Muscle layer of colon (tissue), 2 donors: ENCODE measurements around the gene MGMT.

Source experiments
- H3K27ac ChIP-seq: one replicate; pipeline ENCODE4 v1.7.0; 2013; ENCODE audit warnings: low read depth, mild to moderate bottlenecking, low read length, moderate library complexity
- H3K27me3 ChIP-seq, 2 donors: one replicate each; pipeline ENCODE4 v1.7.0; 2013; ENCODE audit warnings: low read length in 2 of 2, mild to moderate bottlenecking in 2 of 2; ENCODE audit not compliant: insufficient read depth in 2 of 2, control insufficient read depth in 1 of 2
- H3K36me3 ChIP-seq: one replicate; pipeline ENCODE4 v1.7.0; 2013; ENCODE audit warnings: mild to moderate bottlenecking, low read length; ENCODE audit not compliant: insufficient read depth
- H3K4me1 ChIP-seq: one replicate; pipeline ENCODE4 v1.7.0; 2013; ENCODE audit warnings: mild to moderate bottlenecking, low read length; ENCODE audit not compliant: insufficient read depth
- H3K4me3 ChIP-seq, 2 donors: one replicate each; pipeline ENCODE4 v1.7.0; 2013; ENCODE audit warnings: low read length in 2 of 2, low read depth in 1 of 2, mild to moderate bottlenecking in 1 of 2, moderate library complexity in 1 of 2
- H3K9ac ChIP-seq: one replicate; pipeline ENCODE4 v1.7.0; 2013; ENCODE audit warnings: low read length
- H3K9me3 ChIP-seq: one replicate; pipeline ENCODE4 v1.7.0; 2013; ENCODE audit warnings: mild to moderate bottlenecking, low read length
- donor health status: abdominal sarcoma.
- donor health status: Adenocarcinoma of cecum.

MGMT gene

DNA sequence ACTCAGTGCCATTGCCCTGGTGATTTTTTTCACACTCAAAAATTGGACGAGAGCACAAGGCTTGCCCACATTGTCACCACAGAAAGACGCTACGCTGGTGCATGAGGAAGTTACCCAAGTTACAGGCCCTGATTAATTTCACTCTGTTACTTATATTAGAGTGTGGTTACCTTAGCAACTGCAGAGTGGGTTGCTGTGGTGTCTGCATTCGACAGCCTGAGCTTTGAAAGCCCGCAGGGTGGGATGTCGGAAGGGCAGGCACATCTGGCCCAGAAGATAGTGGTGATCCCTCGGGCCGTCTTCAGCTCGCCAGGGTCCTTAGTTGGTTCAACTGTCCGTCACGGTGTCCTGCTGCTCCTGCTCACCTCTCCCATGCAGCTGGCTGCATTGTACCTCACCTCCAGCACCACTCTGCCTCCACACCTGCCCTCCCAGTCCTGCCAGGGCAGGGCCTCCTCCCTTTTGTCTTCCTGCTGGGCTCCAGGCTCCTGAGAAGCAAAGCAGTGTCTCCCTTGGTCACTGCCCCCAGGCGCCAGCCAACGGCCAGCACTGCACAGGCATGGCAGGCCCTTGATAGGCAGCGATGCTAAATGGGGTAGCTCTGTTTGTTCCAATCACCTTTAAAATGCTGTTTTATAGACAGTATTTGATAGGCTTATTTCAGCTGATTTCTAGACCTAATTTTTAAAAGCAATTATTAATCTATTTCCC lies 329.8 kb downstream of the MGMT start:
- Histone ChIP-seq H3K36me3 (no peaks in the 10 kb centered on the region), H3K27me3 (no peaks in the 10 kb centered on the region), H3K9me3 (no peaks in the 10 kb centered on the region), H3K4me1 (no peaks in the 10 kb centered on the region), H3K4me3 (no peak overlapping the region), H3K27ac (no peak overlapping the region), H3K9ac (no peak overlapping the region)

DNA sequence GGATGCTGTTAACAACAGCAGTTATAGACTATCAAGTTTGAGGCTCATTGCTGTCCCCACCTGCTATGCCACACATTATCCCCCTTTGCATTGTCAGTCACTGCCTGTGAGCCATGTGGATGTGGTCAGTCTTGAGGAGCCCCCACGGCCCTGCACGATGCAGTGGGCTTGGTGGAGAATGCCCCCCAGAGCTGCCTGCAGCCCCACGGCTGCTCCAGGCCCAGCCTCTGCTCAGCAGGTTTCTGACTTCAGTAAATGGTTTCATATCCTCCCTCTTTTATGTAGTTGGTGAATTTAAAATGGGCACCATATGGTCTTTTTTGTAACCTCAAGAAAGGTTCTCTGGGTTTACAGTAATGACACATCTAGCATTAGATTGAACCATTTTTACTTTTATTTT lies 332.9 kb downstream of the MGMT start:
- Histone ChIP-seq H3K4me3 (no peak overlapping the region), H3K4me1 (no peaks in the 10 kb centered on the region), H3K27ac (no peak overlapping the region), H3K36me3 (no peaks in the 10 kb centered on the region), H3K9me3 (no peaks in the 10 kb centered on the region), H3K9ac (no peak overlapping the region), H3K27me3 (no peaks in the 10 kb centered on the region)

DNA sequence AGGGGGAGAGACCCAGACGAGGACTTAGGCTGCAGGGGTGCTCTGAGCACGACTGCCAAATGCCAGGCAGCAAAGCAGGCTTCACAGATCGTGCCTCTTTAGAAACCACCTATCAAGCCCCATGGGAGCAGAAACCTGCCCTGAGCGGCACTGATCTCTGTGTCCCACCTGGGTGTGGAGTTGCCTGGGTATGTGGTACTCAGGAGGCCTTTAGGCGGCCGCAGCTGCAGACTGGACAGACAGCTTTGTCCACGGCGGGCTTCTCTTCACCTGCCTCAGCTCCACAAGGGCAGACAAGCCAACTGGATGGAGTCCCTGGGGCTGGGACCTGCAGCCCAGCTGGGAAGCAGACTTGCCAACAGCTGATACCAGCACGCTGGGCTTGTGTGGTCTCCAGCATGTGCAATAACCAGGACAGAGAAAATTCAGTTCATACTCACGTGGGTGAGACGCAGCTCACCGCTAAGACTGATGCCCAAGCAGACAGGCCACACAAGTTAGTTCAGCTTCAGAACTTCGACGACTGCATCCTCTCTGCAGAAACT lies 333.8 kb downstream of the MGMT start:
- H3K27me3 ChIP-seq = no peaks in the 10 kb centered on the region
- H3K4me3 ChIP-seq = no peak overlapping the region
- H3K9me3 ChIP-seq = no peaks in the 10 kb centered on the region
- no peaks in the 10 kb centered on the region for H3K4me1 ChIP-seq
- no peak overlapping the region for H3K9ac ChIP-seq
- H3K36me3 ChIP-seq = no peaks in the 10 kb centered on the region
- no peak overlapping the region for H3K27ac ChIP-seq

DNA sequence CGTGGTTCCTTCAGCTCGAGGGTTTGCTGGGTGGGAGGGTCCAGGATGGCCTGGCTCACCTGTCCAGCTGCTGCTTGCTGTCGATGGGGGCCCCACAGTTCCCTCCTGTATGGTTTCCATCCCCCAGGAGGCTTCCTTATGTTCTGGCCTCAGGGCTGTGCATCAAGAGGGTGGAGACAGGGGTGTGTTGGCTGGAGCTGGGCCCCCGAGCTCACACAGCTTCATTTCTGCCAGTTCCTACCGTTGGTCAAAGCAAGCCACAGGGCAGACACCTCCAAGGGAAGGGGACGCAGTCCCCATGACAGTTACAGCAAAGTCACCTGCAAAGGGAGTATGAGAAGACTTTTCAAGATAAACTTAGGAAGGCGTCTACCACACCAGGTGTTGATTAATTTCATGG lies 340.2 kb downstream of the MGMT start:
- no peak overlapping the region for H3K9ac ChIP-seq

DNA sequence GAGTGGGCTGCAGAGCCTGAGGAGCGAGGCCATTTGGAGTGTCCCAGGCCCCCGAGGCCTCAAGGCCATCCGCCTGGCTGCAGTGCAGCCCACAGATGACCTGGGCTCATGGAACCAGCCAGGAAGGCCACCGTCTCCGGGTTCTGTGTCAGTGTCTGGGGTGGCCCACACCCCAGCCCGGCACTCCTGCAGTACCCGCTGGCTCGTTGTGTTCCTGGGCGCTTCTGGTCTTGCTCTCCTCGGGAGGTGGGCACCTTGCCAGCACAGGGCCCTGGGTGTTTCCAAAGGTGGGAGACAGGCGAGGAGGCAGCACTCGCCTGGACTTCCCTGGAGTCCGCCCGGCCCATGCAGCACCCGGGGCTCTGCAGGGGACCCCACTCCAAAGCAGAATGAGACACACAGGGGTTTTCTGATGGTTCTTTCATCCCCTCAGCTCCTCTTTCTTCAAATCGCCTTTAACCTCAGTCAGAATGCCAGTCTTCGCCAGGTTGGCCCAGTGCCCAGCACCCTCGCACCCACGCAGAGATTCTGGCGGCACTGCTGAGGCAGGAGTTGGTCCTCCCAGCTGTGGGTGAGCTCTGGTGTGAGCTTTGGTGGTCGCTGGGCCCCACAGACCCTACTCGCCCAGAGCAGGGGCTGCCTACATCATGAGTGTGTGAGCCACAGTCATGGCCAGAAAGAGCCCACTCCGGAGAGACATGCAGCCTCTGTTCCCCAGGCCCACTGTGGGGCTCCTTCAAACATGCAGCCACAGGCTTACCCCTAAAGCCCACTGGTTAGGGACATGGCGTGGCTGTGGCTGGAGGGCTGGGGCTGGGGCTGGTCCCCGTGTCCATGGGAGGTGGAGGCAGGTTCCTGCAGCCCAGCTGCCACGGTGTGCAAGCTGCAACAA lies 341.3 kb downstream of the MGMT start:
- H3K4me3 ChIP-seq = no peak overlapping the region
- H3K4me1 ChIP-seq = no peaks in the 10 kb centered on the region
- H3K27ac ChIP-seq = no peak overlapping the region
- H3K36me3 ChIP-seq = no peaks in the 10 kb centered on the region
- H3K27me3 ChIP-seq = peaks cover 0 to 7% of the 10 kb centered on the region in 2 donors
- H3K9me3 ChIP-seq = no peaks in the 10 kb centered on the region
- no peak overlapping the region for H3K9ac ChIP-seq

More for the DNA sequence above, 340.2 kb downstream of the MGMT start:
- no peaks in the 10 kb centered on the region for H3K9me3 ChIP-seq
- no peak overlapping the region for H3K27ac ChIP-seq
- no peaks in the 10 kb centered on the region for H3K36me3 ChIP-seq
- H3K27me3 ChIP-seq = peaks cover 0 to 7% of the 10 kb centered on the region in 2 donors
- H3K4me1 ChIP-seq = no peaks in the 10 kb centered on the region
- H3K4me3 ChIP-seq = no peak overlapping the region

DNA sequence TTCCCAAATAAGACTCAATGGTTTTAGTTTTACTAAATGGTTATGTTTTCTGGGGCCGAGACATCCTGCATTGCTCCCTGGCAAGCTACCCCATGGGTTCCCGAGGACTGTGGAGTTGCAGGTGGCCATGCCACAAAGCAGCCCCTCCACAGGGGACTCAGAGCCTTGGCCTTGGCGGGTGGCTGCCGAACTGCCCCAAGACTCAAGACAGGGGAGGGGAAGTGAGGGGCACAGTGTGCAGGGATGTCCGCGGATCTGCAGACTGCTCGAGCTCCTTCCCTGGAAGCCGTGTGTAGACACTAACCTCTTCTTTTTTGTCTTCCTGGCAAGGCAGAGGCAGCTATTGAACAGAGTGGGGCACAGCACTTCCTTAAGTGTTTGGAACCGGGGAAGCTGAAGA lies 342.4 kb downstream of the MGMT start:
- H3K27ac ChIP-seq = no peak overlapping the region
- peaks cover 0 to 7% of the 10 kb centered on the region in 2 donors for H3K27me3 ChIP-seq
- no peaks in the 10 kb centered on the region for H3K36me3 ChIP-seq
- no peak overlapping the region for H3K9ac ChIP-seq
- no peak overlapping the region for H3K4me3 ChIP-seq
- no peaks in the 10 kb centered on the region for H3K4me1 ChIP-seq
- no peaks in the 10 kb centered on the region for H3K9me3 ChIP-seq

DNA sequence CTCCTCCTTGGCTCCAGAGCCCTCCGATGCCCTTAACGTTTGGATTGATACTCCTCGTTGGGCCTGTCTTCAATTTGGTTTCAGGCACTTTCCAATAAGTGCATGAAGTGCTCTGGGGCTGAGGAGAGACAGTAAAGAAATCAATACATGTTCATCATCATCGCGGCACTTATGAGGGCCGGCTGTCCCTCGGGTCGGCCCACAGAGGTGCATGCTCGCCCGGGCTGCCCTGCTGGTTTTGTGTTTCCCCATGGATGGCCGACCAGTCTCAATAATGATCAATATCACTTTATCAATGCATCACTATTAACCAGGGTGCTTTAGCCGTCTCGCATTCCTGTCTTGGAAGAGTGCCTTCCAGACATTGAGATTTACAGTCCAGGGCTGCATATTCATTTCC lies 342.8 kb downstream of the MGMT start:
- Histone ChIP-seq H3K4me1 (no peaks in the 10 kb centered on the region), H3K9me3 (no peaks in the 10 kb centered on the region), H3K36me3 (no peaks in the 10 kb centered on the region), H3K27me3 (peaks cover 0 to 7% of the 10 kb centered on the region in 2 donors), H3K9ac (no peak overlapping the region), H3K27ac (no peak overlapping the region), H3K4me3 (no peak overlapping the region)

DNA sequence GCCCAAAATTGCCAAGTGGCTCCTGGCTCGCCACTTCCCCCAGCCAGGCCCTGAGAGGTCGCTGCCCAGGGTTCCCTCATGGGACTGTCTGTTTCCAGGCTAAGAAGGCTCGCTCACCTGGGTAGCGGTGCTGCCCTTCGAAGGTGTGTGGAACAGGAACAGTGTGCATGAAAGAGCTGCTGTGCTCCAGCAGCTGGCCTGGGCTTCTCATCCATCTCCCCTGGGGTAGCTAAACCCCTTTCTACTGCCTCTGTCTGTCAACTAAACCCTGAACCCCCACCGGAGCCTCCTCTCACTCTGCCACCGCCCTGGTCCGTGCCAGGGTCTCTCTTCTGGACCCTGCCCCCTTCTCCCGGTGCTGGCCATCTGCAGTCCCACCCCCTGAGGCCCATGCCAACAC lies 344.2 kb downstream of the MGMT start:
- no peak overlapping the region for H3K9ac ChIP-seq
- peaks cover 0 to 7% of the 10 kb centered on the region in 2 donors for H3K27me3 ChIP-seq
- H3K9me3 ChIP-seq = no peaks in the 10 kb centered on the region

DNA sequence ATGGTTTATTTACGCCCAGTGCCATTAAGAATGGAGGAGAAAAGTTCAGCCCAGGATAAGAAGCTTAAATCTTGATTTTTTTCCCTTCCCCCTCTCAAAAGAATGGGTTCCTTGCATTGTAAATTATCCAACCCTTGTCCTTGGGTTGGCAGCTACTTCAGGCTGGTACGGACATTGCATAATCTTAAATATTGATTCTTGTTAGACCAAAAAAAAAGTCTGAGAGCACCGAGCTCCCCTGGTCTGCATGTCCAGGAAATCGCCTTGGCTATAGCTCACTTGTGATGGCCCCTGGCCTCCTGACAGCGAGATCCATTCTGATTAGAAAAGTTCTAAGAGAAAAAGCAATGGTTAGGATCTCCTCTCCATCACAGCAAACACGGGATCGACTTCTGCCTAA lies 345.4 kb downstream of the MGMT start:
- no peak overlapping the region for H3K9ac ChIP-seq
- no peaks in the 10 kb centered on the region for H3K9me3 ChIP-seq
- no peak overlapping the region for H3K4me3 ChIP-seq
- H3K27me3 ChIP-seq = peaks cover 0 to 7% of the 10 kb centered on the region in 2 donors
- no peaks in the 10 kb centered on the region for H3K36me3 ChIP-seq
- no peaks in the 10 kb centered on the region for H3K4me1 ChIP-seq
- no peak overlapping the region for H3K27ac ChIP-seq

More for the DNA sequence above, 344.2 kb downstream of the MGMT start:
- H3K27ac ChIP-seq = no peak overlapping the region
- no peaks in the 10 kb centered on the region for H3K4me1 ChIP-seq
- no peaks in the 10 kb centered on the region for H3K36me3 ChIP-seq
- H3K4me3 ChIP-seq = no peak overlapping the region

DNA sequence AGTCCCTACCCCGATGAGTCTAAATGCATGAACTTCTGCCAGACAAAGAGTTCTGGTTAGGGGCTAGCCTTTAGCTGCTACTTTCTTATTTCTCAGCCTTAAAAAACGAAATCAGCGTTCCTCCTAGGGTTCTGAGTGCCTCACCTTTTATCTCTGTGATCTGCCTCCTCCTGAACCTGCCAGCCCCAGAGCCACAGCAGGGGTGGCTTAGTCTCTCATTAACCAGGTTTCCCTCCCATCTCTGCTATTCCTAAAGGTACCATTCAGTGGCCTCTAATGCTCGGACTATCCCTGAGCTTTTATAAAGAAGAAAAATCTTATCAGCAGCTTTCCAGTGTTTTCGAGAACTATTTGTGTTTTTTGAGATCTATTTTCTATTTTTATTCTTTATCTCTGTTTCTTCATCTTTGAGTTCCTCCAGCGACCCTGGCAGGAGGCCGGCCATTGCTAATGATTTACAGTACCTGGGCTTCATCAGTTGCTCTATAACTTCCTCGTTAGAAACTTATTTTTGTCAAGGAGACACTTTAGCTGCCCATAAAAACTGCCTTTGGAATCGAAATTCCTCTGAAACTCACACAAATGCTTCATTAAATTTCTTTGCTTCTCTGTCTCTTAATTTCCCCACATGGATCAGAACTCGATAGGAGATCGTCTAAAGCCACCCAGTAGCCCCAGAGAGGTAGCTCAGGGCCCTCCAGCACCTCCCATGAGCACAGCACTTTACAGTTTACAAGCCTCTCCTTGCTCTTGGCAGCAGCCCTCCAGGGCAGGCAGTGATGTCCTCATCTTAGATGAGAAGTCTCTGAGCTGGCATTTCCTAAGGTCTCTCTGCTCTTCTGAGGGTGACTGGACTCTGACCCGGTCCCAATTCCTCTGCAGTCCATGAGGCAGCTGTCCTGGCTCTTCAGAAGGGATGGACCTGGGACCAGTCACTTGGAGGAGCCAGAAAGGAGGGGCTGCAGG lies 347.9 kb downstream of the MGMT start:
- Histone ChIP-seq H3K27me3 (peaks cover 0 to 7% of the 10 kb centered on the region in 2 donors), H3K36me3 (no peaks in the 10 kb centered on the region), H3K9ac (no peak overlapping the region), H3K4me3 (no peak overlapping the region), H3K9me3 (no peaks in the 10 kb centered on the region), H3K27ac (no peak overlapping the region), H3K4me1 (no peaks in the 10 kb centered on the region)
